Left forelimb (tissue), 1 donor: ENCODE results near the gene NUDT6.
A peak's percentile ranks its signal among the peaks of the same experiment; 100 is the strongest.
"Not testable (repeated sequence)": the region's sequence is repeated elsewhere in the genome, so short reads cannot be mapped to it uniquely, and the experiment has no call there.

Experiments used
- DNase-seq: peaks from one replicate; pipeline ENCODE4 v3.0.0-alpha.2; 2018; ENCODE audit warnings: low spot score

NUDT6 gene

DNA sequence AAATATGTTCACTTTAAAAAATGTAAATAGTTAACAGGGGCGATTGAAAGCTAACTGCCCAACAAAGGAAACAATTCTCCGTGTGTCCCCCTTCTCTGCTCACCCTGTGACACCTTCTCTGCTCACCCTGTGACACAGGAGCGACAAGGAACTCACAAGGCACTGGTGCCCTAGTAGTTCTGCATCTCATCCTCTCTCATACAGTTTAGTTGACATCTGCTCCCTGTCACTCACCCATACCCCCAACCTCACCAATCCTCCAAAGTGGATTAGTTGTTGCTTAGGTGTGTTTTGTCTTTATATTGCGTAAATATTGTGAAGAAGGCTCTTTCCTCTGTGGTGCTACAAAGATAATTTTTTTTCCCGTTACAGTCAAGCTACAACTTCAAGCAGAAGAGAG is 46.4 kb downstream of the NUDT6 start:
- no peak for DNase-seq

DNA sequence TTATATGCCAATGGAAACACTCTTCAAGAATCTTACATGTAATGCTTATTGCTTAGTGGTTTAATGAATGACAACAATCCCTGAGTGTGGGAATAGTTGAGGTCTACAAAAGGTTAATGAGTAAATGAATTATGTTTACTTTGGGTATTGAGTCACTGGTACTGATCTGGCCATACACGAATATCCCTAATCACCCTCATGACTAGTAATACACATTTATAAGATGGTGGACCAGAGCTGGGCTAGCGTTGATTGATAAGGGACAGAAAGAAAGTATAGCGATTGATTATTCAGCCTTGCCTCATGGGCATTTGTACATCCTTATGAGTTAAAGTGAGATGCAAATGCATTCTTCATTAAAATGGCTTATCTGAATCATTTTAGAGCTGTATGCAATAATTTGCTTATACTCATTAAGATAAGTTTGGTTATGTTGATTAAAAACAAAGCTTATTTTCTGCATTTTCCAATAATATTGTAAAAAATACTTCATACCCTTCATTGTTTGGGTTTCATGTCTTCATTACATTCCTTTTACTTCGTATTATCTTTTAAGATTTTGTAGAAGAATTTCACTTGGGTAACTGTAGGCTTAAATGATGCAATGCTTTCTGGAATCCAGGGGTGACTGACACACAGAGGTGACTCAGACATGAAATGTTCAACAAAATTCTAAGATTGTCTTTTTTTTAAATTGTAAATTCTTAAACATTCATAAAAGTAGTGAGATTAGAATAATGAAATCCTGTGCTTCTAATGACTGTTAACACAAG is 48.4 kb downstream of the NUDT6 start:
- no peak for DNase-seq

DNA sequence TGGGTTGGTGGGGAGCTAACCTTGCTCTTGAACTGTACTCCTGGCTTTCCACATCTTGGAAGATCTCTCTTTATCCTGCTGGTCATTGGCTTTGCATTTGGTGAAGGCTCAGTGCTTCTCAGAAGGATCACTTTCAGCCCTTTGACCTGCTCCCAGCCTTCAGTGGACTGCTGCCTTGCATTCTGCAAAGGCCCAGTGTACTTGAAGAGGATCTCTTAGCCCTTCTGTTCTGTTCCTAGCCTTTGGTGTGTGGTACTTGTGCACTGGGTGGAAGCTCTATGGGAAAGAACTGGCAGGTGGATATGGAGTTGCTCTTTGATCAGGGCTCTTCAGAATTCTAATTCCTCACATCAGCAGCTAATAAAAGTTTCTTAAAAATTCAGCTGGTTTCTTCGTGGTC is 49.3 kb downstream of the NUDT6 start:
- DNase-seq, result no peak

DNA sequence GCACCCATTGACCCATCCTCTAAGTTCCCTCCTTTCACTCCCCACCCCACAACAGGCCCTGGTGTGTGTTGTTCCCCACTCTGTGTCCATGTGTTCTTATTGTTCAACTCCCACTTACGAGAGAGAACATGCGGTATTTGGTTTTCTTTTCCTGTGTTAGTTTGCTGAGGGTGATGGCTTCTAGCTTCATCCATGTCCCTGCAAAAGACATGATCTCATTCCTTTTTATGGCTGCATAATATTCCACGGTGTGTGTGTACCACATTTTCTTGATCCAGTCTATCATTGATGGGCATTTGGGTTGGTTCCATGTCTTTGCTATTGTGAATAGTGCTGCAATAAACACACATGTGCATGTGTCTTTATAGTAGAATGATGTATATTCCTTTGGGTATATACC is 54.2 kb downstream of the NUDT6 start:
- DNase-seq, result not testable (repeated sequence)

DNA sequence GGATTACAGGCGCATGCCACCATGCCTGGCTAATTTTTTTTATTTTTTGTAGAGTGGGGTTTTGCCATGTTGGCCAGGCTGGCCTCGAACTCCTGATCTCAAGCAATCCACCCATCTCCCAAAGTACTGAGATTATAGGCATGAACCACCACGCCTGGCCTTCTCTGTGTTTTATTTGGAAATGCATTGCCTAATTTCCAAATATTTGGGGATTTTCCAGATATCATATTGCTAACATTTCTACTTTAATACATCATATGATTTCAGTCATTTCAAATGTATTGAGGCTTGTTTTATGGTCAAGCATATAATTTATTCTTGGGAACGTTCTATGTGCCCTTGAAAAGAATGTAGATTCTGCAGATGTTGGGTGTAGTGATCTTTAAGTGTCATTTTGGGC is 57.0 kb downstream of the NUDT6 start:
- no peak for DNase-seq

DNA sequence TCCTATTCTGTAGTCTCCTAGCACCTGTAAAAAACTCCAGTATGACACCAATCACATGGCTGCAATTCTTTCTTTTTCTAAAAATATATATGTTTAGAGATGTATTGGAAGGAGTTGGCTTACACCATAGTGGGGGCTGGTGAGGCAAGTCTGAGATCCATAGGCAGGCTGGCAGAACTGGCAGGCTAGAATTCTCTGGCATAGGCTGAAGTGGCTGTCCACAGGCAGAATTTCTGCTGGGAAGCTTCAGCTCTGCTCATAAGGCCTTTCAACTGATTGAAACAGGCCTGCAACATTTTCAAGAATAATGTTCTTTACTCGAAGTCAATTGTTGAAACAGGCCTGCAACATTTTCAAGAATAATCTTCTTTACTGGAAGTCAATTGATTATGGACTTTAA is 58.8 kb downstream of the NUDT6 start:
- DNase-seq, result no peak

DNA sequence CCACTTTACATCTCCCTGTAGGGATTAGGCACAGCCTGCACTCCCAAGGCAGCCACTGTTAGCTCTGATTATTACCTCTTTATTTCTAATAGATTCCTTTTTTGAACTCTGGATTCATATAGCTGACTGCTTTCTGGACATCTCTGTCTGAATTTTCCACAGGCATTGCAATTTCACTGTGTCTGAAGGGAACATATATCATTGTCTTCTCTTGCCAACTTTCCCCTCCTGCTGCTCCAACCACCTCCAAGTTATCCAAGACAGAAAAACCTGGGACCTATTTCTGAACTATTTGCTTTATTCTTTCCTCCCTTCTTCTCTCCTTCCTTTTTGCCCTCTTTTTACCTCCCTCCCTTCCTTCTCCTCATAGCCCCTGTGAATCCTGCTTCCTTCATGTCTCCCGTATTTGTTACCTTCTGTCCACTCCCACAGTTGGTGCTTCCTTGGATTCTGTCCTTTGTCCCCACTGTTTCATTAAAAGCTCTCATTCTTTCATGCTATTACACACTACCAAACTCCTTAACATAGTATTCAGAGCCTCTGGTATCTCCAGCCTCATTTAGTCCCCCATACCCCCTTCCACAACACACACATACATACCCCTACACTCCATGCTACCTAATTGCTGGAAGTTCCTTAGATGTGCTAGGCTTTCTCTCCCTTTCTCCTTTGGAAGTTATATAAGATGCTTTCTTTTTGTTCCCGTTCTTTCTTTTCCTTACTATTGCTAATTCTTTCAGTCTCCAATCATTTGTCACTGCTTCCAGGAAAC is 61.0 kb downstream of the NUDT6 start:
- no peak for DNase-seq

DNA sequence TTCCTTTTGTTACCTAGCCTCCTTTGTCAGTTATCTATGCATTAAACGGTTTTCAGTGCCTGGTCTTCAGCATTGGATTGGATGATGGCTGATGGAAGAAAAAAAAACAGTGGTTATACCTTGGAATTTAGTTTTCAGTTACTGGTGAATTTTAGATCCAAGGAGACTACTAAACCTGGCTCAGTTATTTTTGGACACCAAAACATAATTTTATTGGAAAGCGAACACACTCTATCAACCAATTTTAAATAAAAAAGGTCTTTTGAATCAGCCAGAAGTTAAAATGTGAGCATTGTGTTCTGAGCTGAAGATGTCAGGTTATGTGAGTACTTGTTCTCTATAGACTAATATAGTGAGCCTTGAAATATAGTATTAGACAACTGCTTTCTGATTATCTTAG is 63.7 kb downstream of the NUDT6 start:
- DNase-seq, result no peak

DNA sequence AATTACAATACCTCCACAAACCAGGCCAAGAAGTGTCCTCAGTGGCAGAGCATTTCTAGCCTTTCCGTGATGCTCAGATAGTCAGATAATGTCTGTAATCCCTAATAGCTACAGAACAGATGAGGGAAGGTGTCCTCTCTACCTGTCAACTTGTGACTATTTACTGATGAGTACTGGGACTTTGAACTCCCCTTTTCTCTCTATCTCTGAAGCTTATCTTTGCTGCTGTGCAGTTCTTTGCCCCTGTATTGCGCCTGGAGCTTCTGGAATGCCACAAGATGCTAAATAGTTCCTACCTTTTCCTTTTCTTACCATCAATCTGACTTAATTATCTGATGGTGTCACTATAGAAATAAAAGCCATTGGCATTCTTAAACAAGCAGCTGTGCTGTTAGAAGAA is 65.2 kb downstream of the NUDT6 start:
- DNase-seq, result no peak

DNA sequence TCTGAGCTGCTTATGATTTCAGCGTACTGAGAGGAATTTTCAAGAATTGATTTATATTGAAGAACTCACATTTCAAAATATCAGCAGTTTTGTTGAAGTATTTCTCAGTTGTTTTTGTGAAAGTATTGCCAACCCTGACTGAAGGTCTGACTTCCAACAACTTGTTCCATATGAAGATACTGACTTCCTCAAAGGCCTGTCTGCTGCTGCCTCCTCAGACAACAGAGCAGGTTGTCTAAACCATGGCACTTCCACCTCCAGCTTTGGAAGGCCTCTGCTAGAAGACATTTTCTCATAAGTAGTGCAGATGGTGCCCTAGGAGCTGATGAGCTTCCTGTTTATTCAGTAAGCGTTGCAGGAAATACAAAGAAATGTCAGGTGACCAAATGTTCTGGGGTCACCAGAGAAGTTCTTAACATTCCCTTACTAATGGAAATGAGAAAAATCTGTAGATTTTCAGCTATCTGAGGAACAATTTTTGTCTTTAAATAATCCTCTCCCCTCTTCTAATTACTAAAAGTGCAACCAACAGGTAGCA is 67.0 kb downstream of the NUDT6 start:
- DNase-seq, result no peak

DNA sequence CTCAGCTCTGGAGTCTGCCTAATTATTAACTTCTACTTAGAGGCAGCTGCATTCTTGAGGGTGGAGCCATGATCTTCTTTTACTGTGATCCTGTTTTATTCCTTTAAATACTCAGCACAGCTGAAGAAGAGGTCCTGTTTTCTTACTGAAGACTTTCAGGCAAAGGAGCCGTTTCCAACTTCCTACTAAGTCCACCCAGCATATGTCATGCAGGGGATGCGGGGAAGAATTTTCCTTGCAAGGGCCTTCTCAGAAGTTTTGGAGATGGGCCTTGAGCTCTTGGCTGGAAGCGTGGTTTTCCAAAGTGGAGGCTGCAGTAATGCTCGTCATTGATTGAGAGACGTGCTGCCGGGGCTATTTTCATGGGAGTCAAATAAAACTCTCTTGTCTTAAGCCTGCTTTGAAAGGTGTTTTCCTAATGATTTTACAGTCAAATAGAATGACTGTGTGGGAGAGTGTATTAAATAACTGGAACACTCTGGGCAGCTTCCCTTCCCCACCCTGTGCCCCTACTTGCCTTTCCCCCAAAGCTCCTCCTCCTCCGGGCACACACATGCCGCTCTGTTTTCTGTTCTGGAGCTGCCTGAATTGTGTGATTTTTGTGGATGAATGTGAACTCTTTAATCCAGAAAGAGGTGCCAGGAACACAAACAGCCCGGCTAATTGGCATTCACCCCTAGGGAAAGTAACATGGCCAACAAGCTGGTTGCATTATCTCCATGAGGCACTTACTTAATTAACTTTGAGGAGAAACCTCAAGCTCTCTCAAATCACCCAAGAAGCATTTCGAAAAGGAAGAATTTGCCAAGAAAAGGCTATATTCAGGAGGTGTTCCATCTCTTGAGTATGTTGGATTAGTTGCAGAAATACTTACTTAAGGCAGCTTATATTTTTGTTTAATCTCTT is 67.7 kb downstream of the NUDT6 start:
- DNase-seq, result peak; percentile 87

DNA sequence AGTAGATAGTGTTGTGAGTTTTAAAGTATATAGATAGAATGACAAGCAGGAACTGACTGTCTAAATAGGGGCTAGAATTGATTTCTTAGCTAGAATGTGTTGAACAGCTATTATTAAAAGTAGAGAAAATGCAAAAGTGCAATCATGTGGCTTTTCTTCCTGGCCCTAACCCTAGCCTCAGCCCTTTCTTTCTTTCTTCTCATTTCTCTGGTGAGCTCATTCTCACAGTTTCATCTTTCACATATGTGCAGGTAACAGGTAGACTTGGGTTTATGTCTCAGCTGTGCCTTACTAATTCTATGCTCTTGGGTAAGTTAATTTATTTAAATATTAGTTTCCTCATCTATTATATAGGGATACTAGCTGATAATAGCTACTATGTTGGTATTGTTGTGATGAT is 70.8 kb downstream of the NUDT6 start:
- no peak for DNase-seq

DNA sequence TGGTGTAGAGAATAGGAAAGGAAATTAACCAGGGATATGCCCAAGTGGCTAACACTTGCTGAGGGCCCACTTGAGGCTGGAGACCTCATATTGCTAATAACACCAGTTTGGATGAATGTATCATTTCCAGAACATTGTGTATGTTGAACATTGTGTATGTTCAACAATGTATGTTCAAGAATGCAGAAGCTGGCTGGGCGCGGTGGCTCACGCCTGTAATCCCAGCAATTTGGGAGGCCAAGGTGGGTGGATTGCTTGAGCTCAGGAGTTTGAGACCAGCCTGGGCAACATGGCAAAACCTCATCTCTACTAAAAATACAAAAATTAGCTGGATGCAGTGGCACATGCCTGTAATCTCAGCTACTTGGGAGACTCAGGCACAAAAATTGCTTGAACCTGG is 72.6 kb downstream of the NUDT6 start:
- DNase-seq, result not testable (repeated sequence)

DNA sequence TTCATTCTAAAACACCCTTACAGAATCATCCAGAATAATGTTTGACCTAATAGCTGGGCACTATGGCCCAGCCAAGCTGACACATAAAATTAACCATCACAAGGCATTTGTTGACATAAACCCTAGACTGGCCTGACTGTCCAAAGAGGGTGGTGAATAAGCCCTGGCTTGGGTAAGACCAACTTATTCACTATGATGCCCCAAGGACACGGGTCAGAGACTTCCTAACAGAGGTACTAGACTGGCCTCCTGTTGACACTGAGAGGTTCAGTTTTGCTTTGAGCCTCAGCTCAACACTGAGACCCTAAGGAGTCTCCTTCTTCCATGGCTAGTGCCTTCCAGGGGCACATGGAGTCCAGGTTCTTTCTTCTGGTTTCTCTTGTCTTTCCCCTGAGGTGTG is 74.5 kb downstream of the NUDT6 start:
- no peak for DNase-seq

DNA sequence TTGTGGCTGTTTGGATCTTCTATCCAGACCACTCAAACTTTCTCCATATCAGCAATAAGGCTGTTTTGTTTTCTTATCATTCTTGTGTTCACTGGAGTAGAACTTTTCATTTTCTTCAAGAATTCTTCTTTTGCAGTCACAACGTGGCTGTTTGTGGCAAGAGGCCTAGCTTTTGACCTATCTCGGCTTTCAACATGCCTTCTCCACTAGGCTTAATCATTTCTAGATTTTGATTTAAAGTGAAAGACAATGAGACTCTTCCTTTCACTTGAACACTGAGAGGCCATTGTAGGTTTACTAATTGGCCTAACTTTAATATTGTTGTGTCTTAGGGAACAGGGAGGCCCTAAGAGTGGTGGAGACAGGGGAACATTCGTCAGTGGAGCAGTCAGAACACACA is 76.6 kb downstream of the NUDT6 start:
- no peak for DNase-seq

DNA sequence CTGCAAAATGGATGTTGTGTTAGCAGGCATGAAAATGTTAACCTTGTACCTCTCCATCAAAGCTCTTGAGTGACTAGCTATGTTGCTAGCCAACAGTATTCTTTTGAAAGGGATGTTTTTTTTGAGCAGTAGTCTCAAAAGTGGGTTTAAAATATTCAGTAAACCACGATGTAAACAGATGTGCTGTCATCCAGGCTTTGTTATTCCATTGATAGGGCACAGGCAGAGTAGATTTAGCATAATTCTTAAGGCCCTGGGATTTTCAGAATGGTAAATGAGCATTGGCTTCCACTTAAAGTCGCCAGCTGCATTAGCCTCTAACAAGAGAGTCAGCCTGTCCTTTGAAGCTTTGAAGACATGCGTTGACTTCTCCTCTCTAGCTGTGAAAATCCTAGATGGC is 77.3 kb downstream of the NUDT6 start:
- no peak for DNase-seq

DNA sequence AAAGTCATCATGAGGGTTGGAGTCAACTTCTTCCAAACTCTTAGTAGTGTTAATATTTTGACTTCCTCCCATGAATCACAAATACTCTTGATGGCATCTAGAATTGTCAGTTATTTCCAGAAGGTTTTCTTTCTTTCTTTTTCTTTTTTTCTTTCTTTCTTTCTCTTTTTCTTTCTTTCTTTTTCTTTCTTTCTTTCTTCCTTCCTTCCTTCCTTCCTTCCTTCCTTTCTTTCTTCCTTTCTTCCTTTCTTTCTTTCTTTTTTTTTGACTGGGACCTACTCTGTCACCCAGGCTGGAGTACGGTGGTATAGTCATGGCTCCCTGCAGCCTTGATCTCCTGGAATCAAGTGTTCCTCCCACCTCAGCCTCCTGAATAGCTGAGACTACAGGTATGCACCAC is 78.0 kb downstream of the NUDT6 start:
- DNase-seq, result not testable (repeated sequence)

DNA sequence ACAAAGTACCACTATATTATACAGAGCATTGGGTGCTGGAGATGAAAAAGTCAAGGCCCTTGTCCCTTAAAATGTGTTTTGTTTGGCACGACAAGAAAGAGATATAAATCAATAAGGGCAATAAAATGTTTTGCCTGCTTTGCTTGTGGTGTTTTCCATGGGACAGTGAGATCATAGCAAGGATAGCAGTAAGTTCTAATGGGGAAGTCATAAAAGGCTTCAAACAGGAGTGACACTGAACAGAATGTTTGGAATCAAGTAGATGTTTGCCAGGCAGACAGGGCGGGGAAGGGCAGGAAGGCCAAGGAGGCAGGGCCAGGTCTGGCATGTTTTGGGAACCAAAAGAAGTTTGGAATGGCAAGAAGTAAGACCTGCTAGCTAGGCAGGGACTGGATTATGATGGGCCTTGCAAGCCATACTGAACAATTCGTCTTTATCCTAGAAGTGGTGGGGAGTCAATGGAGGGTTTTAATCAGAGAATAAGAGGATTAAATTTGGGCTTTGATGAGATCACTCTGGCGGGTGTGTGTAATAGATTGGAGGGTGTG is 79.3 kb downstream of the NUDT6 start:
- DNase-seq, result no peak
